ENCODE results near the gene PHLPP2.
"Not testable (repeated sequence)": the region's sequence is repeated elsewhere in the genome, so short reads cannot be mapped to it uniquely, and the experiment has no call there.

PHLPP2 gene

DNA sequence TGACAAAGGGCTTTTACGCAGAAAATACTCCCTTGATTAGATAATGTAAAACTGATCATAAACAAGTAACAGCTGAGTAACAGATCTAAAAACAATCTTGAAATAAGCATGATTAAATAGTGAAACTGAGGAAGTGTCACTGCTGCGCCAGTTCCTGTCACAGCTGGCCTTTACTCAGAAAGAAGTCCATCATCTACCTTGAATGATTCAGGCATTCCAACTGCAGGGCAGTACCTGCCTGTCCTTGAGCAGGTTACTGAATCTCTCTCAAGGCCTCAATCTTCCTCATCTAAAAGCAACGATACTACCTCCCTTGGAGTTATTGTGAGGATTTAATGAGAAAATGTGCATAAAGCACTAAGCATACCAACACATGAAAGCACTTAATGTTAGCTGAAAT, 12.7 kb downstream of the PHLPP2 start:
- no peak for DNase-seq

DNA sequence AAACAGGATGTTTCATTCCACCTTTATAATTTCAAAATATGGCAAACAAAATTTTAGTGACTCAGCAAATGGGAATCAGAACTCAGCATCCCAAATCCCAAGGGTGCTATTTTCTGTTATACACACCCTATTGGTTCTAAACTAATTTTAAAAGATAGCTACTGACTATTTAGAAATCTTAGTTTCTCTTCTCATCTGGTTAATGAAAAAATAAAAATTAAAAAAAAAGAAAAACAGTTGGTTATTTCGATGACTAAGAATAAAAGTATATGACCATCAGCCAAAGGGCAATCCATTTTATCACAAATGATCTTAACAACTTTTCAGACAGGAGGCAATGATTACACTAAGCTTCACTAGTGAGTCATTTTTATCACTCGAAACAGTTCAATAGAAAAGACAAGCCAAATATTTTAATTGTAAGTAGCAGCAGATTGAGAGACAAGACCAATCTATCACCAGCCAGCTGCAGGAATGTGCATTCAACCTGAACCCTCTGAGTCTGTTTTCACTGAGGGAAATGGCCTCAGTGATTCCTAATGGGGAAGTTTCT, 15.2 kb downstream of the PHLPP2 start:
- DNase-seq = no peak

- DNase-seq = no peak
Observed at GRCh38 chr16:71708696-71709095, 15.8 kb downstream of the PHLPP2 start.

DNA sequence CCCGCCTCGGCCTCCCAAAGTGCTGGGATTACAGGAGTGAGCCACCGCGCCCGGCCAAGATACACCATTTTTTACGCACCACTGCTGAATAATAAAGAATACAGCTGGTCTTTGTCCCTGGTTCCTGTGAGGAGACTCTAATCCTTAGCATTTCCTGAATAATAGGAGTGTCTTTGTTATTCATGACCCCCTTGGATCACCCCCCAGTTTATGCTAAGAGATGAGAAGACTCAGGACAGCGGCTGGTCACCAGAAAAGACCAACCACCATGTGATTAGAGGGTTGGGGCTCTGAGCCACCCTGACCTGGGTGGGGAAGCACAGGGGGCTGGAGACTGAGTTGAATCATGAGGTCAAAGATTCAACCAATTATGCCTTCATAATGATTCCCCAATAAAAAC, 17.3 kb downstream of the PHLPP2 start:
- DNase-seq = no peak

GRCh38 chr16:71706046-71706445, 18.5 kb downstream of the PHLPP2 start:
- DNase-seq = no peak

DNA sequence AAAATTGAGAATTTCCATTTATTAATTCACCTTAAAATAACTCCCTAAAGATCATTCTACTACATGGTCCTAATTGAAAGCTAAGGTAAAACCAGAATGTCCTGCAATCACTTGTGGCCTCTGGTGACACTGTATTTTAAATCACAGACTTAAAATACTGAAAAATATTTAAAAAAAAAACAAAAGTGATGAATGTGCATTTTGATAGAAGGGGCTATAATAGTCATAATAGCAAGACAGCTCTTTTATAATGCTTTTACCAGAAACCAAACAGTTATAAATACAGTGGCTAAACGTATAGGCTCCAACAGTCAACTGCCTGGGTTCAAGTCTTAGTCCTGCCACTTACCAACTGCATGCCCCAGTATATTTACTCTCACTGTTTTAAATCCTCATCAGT, 21.2 kb downstream of the PHLPP2 start:
- no peak for DNase-seq

GRCh38 chr16:71700831-71701230, 23.7 kb downstream of the PHLPP2 start:
- no peak for DNase-seq

- DNase-seq = no peak
Observed at GRCh38 chr16:71698491-71698890, 26.0 kb downstream of the PHLPP2 start.

GRCh38 chr16:71693164-71693563, 31.3 kb downstream of the PHLPP2 start:
- no peak for DNase-seq

DNA sequence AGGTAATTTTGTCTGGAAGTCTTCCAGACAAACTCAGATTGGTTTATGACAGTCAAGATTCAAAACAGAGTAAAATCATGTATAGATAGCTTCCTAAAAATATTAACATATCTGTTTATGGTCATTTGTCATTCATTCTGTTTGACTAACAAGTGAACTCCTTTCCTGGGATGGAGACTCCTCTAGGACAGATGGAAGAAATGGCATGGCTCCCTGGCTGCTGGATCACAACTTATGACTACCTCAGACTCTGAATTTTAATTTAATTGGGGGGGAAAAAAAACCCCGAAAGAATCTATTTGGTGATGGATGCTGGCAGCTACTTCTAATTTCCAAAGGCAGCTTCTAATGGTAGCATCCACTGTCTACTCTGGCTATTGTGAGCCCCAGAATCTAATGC, 34.6 kb downstream of the PHLPP2 start:
- DNase-seq = no peak

DNA sequence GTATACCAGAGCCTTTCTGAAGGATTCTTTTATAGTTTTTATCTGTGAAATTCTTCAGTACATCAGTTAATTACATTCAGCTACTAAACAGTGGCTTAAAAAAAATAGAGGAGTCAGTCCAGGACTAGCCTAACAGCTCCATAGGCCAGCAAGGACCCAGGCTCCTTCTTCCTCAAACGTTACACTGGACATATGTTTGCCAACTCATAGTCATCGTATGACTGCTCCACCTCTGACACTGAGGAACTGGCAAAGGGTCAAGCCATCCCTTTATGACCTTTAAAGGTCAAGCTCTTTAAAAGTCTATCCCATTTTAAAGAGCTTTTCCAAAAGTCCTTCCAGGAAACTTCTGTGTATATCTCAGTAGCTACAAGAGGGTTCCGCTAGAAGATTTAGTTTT, 36.6 kb downstream of the PHLPP2 start:
- no peak for DNase-seq

DNA sequence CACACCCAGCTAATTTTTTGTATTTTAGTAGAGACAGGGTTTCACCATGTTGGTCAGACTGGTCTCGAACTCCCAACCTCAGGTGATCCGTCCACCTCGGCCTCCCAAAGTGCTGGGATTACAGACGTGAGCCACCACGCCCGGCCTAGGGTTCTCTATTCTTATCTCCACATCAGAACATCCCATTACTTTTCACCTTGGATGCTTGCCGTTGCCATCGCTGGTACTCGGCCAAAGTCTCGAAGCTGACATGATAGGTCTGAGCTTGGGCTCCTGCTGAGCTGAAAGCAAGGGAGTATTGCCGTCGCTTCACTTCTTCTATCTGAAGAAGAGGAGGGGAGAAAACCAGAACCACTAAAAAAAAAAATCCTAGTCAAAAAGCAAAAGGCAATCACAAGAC, 40.2 kb downstream of the PHLPP2 start:
- not testable (repeated sequence) for DNase-seq

DNA sequence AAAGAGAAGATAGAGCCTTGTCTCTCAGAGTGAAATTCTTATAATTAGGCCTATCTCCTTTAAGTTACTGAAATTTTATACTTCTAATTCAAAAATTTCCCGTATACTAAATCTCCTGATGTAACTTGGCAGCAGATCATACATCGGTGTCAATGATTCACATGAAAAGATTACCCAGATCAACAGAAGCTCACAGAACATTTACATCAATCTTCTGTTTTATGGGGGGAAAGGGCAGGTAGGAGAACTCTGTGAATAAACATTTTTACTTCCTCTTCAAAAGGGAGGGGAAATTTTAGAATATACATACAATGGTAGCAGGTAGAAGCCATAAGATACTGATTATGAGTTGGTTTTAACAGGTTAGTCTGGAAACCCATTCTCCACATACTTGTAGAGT, 43.1 kb downstream of the PHLPP2 start:
- DNase-seq = no peak

- DNase-seq = no peak
Observed at GRCh38 chr16:71676236-71676635, 48.3 kb downstream of the PHLPP2 start.

DNA sequence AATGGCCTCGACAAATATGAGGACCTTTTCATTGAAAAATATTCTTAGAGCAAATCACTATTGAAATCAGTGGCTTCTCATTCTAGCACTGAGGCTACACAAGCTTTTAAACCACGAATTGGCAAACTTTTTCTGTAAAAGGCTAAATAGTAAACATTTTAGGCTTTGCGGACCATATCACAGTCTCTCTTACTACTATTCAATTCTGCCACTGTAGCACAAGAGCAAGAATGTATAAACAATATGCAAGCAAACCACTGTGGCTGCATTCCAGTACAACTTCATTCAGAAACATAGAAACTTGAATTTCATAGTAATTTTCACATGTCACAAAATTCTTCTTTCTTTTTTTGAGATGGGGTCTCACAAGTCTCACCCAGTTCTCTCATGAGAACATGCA, 49.1 kb downstream of the PHLPP2 start:
- DNase-seq = no peak

DNA sequence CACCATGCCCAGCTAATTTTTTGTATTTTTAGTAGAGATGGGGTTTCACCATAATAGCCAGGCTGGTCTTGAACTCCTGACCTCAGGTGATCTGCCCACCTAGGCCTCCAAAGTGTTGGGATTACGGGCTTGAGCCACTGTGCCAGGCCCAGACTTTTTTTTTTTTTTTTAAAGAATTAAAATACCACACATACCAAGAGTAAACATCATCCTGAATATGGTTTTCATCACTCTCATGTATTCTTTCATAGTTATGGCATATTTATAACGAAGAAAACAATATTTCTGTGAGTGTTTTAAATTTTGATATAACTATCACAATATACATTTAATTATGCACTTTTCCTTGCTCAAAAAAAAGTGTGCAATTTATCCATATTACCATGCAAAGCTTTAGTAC, 50.3 kb downstream of the PHLPP2 start:
- no peak for DNase-seq

GRCh38 chr16:71673582-71673973, 50.9 kb downstream of the PHLPP2 start:
- no peak for DNase-seq

GRCh38 chr16:71672803-71673581, 51.5 kb downstream of the PHLPP2 start:
- no peak for DNase-seq

GRCh38 chr16:71672125-71672524, 52.4 kb downstream of the PHLPP2 start:
- no peak for DNase-seq

DNA sequence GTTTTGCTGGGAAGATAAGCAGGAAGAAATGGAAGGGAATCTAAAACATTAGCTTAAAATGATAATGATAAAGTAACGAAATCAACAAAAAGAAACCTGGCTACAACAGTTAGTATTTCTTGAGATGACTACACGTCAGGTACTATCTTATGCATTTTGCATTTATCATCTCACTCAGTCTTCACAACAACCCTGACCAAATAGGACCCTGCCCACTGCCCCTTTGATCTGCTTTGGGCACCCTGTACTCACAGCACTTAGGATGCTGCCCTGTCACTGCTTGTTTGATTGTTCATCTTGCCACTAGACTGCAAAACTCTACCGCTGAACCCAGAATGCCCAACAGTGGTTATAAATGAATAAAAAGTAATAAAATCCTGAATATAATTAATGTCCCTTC, 53.3 kb downstream of the PHLPP2 start:
- no peak for DNase-seq

DNA sequence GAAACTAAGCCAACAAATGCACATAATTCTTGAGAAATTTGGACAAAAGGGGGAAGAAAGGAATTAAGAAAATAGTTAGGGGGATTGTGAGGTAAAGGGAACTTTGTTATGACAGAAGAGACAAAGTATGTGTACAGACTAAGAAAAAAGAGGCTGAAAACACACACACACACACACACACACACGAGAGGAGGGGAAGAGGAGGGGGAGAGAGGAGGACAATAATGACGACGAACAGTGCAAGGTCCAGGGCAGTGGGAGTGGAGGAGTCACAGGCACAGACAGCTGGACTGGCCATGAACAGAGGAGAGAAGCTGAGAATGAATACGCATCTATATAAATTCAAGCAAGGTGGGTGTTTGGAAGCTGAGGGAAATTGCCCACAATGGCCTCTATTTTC, 54.0 kb downstream of the PHLPP2 start:
- DNase-seq = no peak

DNA sequence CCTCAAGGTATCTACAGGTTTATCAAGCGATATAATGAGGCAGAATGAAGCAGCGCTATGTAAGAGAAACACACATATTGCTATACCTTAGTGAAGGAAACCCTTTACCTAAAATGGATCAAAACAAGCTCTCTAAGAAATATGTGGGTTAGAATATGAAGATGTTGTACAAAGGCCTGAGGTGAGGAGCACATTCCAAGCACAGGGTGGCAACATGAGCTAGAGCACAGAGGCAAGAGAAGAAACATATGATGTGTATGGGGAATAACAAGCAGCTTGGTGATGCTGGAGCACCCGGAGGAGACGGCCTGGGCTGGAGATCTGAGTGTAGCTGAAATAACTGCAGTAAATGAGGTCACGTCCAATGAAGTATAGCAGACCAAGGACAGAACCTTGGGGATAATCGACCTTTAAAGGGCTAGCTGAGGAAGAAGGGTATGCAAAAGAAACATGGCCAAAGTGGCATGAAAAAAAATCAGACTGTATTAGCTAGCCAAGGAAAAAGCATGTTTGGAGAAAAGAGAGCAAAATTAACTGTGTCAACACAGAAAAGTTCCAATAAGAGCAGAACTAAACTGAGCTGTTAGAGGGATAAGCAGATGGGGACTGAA, 54.5 kb downstream of the PHLPP2 start:
- DNase-seq = no peak

- no peak for DNase-seq
Observed at GRCh38 chr16:71666928-71667707, 57.4 kb downstream of the PHLPP2 start.

DNA sequence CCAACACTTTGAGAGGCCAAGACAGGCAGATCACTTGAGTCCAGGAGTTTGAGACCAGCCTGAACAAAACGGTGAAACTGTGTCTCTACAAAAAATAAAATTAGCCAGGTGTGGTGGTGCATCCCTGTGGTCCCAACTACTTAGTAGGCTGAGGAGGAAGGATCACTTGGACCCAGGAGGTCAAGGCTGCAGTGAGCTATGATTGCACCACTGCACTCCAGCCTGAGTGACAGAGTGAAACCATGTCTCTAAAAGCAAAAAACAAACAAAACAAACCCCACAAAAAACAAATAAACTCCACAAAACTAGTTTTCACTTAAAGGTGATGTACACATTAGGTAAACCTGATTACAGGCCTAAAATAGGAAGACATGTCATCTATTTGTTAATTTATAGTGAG, 58.2 kb downstream of the PHLPP2 start:
- DNase-seq = no peak
